HG03442 (cell line): ENCODE measurements around the gene MRPL2.
A peak's percentile ranks its signal among the peaks of the same experiment; 100 is the strongest.

Experiments
- ATAC-seq: cut with Tn5 transposase; IDR thresholded peaks from one replicate; pipeline ENCODE4 v1.9.1; 2021; ENCODE audit warnings: mild to moderate bottlenecking, moderate library complexity; ENCODE audit not compliant: unreplicated experiment

MRPL2 gene

GRCh38 chr6:43021270-43022047, 37.8 kb downstream of the MRPL2 start, which contains the start of gene RRP36:
Gene RRP36 (plus strand): TSS chr6:43021623. CDS start chr6:43021655, 32 bp downstream.
- ATAC-seq, result peak; percentile 66

- ATAC-seq, result no peak
These were observed 38.4 kb downstream of the MRPL2 start for GRCh38 chr6:43020847-43021246.

GRCh38 chr6:43020052-43020705, 39.1 kb downstream of the MRPL2 start:
- ATAC-seq, result no peak

GRCh38 chr6:43019152-43019551, 40.1 kb downstream of the MRPL2 start:
- no peak for ATAC-seq

- no peak for ATAC-seq
These were observed 42.3 kb downstream of the MRPL2 start for GRCh38 chr6:43016943-43017334.

- ATAC-seq, result no peak
These were observed 42.9 kb downstream of the MRPL2 start for GRCh38 chr6:43016176-43016942.

- ATAC-seq, result no peak
These were observed 44.8 kb downstream of the MRPL2 start for GRCh38 chr6:43014434-43014909.

- peak; percentile 87 for ATAC-seq
These were observed 45.3 kb downstream of the MRPL2 start, which contains the start of the genes KLHDC3 and MEA1 for GRCh38 chr6:43013843-43014433. Gene KLHDC3 (plus strand): TSS chr6:43014249. CDS start chr6:43017193, 2,944 bp downstream. Gene MEA1 (minus strand): TSS chr6:43013946. CDS start chr6:43013813, 133 bp downstream.

GRCh38 chr6:43013097-43013842, 46.0 kb downstream of the MRPL2 start:
- ATAC-seq, result no peak

GRCh38 chr6:43012364-43012763, 46.9 kb downstream of the MRPL2 start:
- no peak for ATAC-seq

- no peak for ATAC-seq
These were observed 48.0 kb downstream of the MRPL2 start for GRCh38 chr6:43011207-43011606.

- no peak for ATAC-seq
These were observed 50.1 kb downstream of the MRPL2 start for GRCh38 chr6:43009124-43009523.

- ATAC-seq, result no peak
These were observed 52.1 kb downstream of the MRPL2 start for GRCh38 chr6:43007126-43007525.

- ATAC-seq, result no peak
These were observed 53.0 kb downstream of the MRPL2 start for GRCh38 chr6:43006251-43006650.

- no peak for ATAC-seq
These were observed 53.4 kb downstream of the MRPL2 start for GRCh38 chr6:43005844-43006243.
